Measurements from ENCODE around the gene SH2D3A.

- TF ChIP-seq CTCF (IDR thresholded peaks at IDR 0.05) (no peak), POLR2A (IDR thresholded peaks at IDR 0.05) (no peak)
Measured at GRCh38 chr19:6791237-6791636, 24.0 kb upstream of the SH2D3A start.
